Fibroblast of villous mesenchyme (primary cell): Measurements from ENCODE around the gene BCHE. TPM values are rescaled to one million over a fixed set of nuclear protein-coding genes. Genes with fewer than 3 reads are reported as not detected.

Source experiments
- DNase-seq: peaks from one replicate; pipeline ENCODE4 v3.0.0-alpha.2; 2010; ENCODE audit warnings: low read depth
- H3K4me3 ChIP-seq: 2 replicates; pipeline ENCODE4 v1.5.1; 2011; ENCODE audit warnings: low read depth, mild to moderate bottlenecking, low read length
- CTCF ChIP-seq: IDR thresholded peaks from 2 replicates; pipeline ENCODE4 v1.5.1; 2012; ENCODE audit warnings: low read depth, mild to moderate bottlenecking, low read length; ENCODE audit not compliant: insufficient read depth
- total RNA-seq: library from RNA; depleted of rRNA; stranded (reverse); fragments of >200 nt; gene quantifications from 2 replicates; pipeline ENCODE4 v1.2.3, GENCODE V29; 2012

The BCHE gene
- total RNA-seq, result 1.6 and 2.6 TPM in 2 replicates

GRCh38 chr3:165837058-165837525, at the start of gene BCHE:
Gene BCHE, minus strand, starts transcription at chr3:165837423. Its CDS starts 6,390 bp downstream, at chr3:165831033.
- no peak within 1 kb of the TSS for H3K4me3 ChIP-seq
- peak; percentile 10 for DNase-seq

GRCh38 chr3:165885558-165886270, 48.5 kb upstream of the BCHE start:
- DNase-seq, result no peak
- H3K4me3 ChIP-seq, result no peak overlapping the region
- TF ChIP-seq CTCF, result no peak

More at GRCh38 chr3:165837058-165837525, at the start of gene BCHE:
- TF ChIP-seq CTCF, result no peak

- DNase-seq, result no peak
- H3K4me3 ChIP-seq, result no peak overlapping the region
- TF ChIP-seq CTCF, result no peak
Observed at GRCh38 chr3:165884518-165884917, 47.3 kb upstream of the BCHE start.

- H3K4me3 ChIP-seq, result peak overlapping the region; percentile 38
- DNase-seq, result peak; percentile 0
- no peak for TF ChIP-seq CTCF
Observed at GRCh38 chr3:165883863-165884478, 46.7 kb upstream of the BCHE start.

- TF ChIP-seq CTCF, result no peak
- no peak for DNase-seq
- H3K4me3 ChIP-seq, result no peak overlapping the region
Observed at GRCh38 chr3:165883117-165883516, 45.9 kb upstream of the BCHE start.

GRCh38 chr3:165875644-165876043, 38.4 kb upstream of the BCHE start:
- no peak overlapping the region for H3K4me3 ChIP-seq
- DNase-seq, result no peak
- TF ChIP-seq CTCF, result no peak
